CD4-positive, alpha-beta T cell (primary cell): Measurements from ENCODE around the gene VPS45. TPM values are rescaled to one million over a fixed set of nuclear protein-coding genes. Genes with fewer than 3 reads are reported as not detected.
"Not testable (repeated sequence)": the region's sequence is repeated elsewhere in the genome, so short reads cannot be mapped to it uniquely, and the experiment has no call there.

Experiments
- ATAC-seq: fragments of 200-7000 bp; cut with Tn5 transposase; one replicate; pipeline ENCODE4 v1.10.0; 2022; ENCODE audit warnings: mild to moderate bottlenecking; ENCODE audit not compliant: poor library complexity
- CTCF ChIA-PET: fragments of 350-600 bp; sonication (Branson Sonifier 250); formaldehyde crosslinking; loops from one replicate; lab custom pipeline; 2021; ENCODE audit warnings: antibody characterized with exemption, inconsistent platforms; lab: Charles Lee
- POLR2A ChIA-PET: fragments of 350-600 bp; sonication (Branson Sonifier 250); formaldehyde crosslinking; loops from one replicate; lab custom pipeline; 2021; ENCODE audit warnings: antibody characterized with exemption, inconsistent platforms; lab: Charles Lee
- DNase-seq, 14 experiments: peaks; one replicate each; pipeline ENCODE4 v3.0.0-alpha.2; 2013 to 2020; ENCODE audit warnings: mixed read lengths in 2 of 14
- H3K27ac ChIP-seq, 2 donors: one replicate each; pipeline versions ENCODE4 v1.5.1 to v1.7.0; 2013; ENCODE audit warnings: low read length in 2 of 2, low read depth in 1 of 2, mild to moderate bottlenecking in 1 of 2
- H3K27me3 ChIP-seq, 2 experiments: 1 replicate in 1 of 2; 2 replicates in 1 of 2; pipeline versions ENCODE4 v1.6.1 to v1.7.0; 2013; ENCODE audit warnings: low read length in 2 of 2, control low read depth in 1 of 2, mild to moderate bottlenecking in 1 of 2, moderate library complexity in 1 of 2; ENCODE audit not compliant: insufficient read depth in 2 of 2, control insufficient read depth in 1 of 2
- H3K36me3 ChIP-seq: one replicate; pipeline ENCODE4 v1.6.1; 2013; ENCODE audit warnings: low read length, control low read depth; ENCODE audit not compliant: insufficient read depth
- H3K4me1 ChIP-seq: one replicate; pipeline ENCODE4 v1.6.1; 2013; ENCODE audit warnings: low read length, control low read depth; ENCODE audit not compliant: insufficient read depth
- H3K4me3 ChIP-seq: one replicate; pipeline ENCODE4 v1.5.1; 2013; ENCODE audit warnings: mild to moderate bottlenecking, low read length, moderate library complexity
- H3K9me3 ChIP-seq, 2 experiments: 1 replicate in 1 of 2; 2 replicates in 1 of 2; pipeline versions ENCODE4 v1.6.1 to v1.7.0; 2013; ENCODE audit warnings: low read length in 2 of 2, mild to moderate bottlenecking in 2 of 2, control low read depth in 1 of 2, moderate library complexity in 1 of 2; ENCODE audit not compliant: control insufficient read depth in 1 of 2, insufficient read depth in 1 of 2
- H3K27ac Mint-ChIP-seq: one replicate; pipeline ENCODE4 v1.8.0; 2020; ENCODE audit warnings: mixed read lengths
- H3K27me3 Mint-ChIP-seq: one replicate; pipeline ENCODE4 v1.8.0; 2021; ENCODE audit warnings: mixed read lengths
- H3K36me3 Mint-ChIP-seq: one replicate; pipeline ENCODE4 v1.8.0; 2021; ENCODE audit warnings: low read depth, mixed read lengths
- H3K4me1 Mint-ChIP-seq: one replicate; pipeline ENCODE4 v1.8.0; 2021; ENCODE audit warnings: low read depth, mixed read lengths
- H3K4me3 Mint-ChIP-seq: one replicate; pipeline ENCODE4 v1.8.0; 2020; ENCODE audit warnings: mild to moderate bottlenecking, mixed read lengths
- H3K9me3 Mint-ChIP-seq: one replicate; pipeline ENCODE4 v1.8.0; 2020; ENCODE audit warnings: mixed read lengths
- CTCF ChIP-seq: fragments of 200-600 bp; IDR thresholded peaks from one replicate; pipeline ENCODE4 v1.8.0; 2022; ENCODE audit warnings: antibody characterized with exemption, mild to moderate bottlenecking
- intact Hi-C, 2 experiments: fragments of 100-400 bp; cut with DNase I in 1 of 2; cut with micrococcal nuclease in 1 of 2; formaldehyde crosslinking; loops; one replicate each; pipeline versions ENCODE4 v1.15.1 to v1.9.0; 2023 to 2025; cut with DNase I, micrococcal nuclease
- total RNA-seq, 174 experiments: library from RNA in 2 of 174; stranded (reverse) in 2 of 174; gene quantifications; one replicate each; pipeline ENCODE4 v1.2.3 and lab custom pipeline; 2021 to 2026

VPS45 gene
- total RNA-seq, 2 experiments from 2014 or later, result 9.6 to 10.7 TPM

- ChIA-PET CTCF (no interaction called here), POLR2A (no interaction called here)
- no peaks in the 10 kb centered on the region for H3K9me3 Mint-ChIP-seq
- DNase-seq (no peak), ATAC-seq (no peak)
- TF ChIP-seq CTCF, result no peak
- H3K27ac Mint-ChIP-seq, result no peak overlapping the region
- H3K4me1 Mint-ChIP-seq, result no peaks in the 10 kb centered on the region
- H3K9me3 ChIP-seq, result no peaks in the 10 kb centered on the region
- H3K36me3 ChIP-seq, result no peaks in the 10 kb centered on the region
- H3K27me3 Mint-ChIP-seq, result no peaks in the 10 kb centered on the region
- no peak overlapping the region for H3K4me3 Mint-ChIP-seq
- peaks cover 6% of the 10 kb centered on the region for H3K36me3 Mint-ChIP-seq
- no peaks in the 10 kb centered on the region for H3K4me1 ChIP-seq
- no peaks in the 10 kb centered on the region for H3K27me3 ChIP-seq
- intact Hi-C loops, result no loop called here
- H3K4me3 ChIP-seq, result no peak overlapping the region
- no peak overlapping the region for H3K27ac ChIP-seq
Observed at GRCh38 chr1:150132372-150132771, 64.8 kb downstream of the VPS45 start.

- H3K4me1 Mint-ChIP-seq, result no peaks in the 10 kb centered on the region
- no peak overlapping the region for H3K27ac Mint-ChIP-seq
- intact Hi-C loops, result no loop called here
- no peak for TF ChIP-seq CTCF
- ATAC-seq (no peak), DNase-seq (no peak)
- no peak overlapping the region for H3K4me3 Mint-ChIP-seq
- no peak overlapping the region for H3K27ac ChIP-seq
- CTCF ChIA-PET, result no interaction called here
- H3K36me3 Mint-ChIP-seq, result peaks cover 8% of the 10 kb centered on the region
- H3K27me3 Mint-ChIP-seq, result no peaks in the 10 kb centered on the region
- H3K4me1 ChIP-seq, result no peaks in the 10 kb centered on the region
- no peak overlapping the region for H3K4me3 ChIP-seq
- H3K36me3 ChIP-seq, result no peaks in the 10 kb centered on the region
- no peaks in the 10 kb centered on the region for H3K27me3 ChIP-seq
- H3K9me3 ChIP-seq, result no peaks in the 10 kb centered on the region
- POLR2A ChIA-PET, result interaction anchor here (0.8 to 1.2 kb wide), 2 partner anchors 15 to 40 kb away, joined by 3 read pairs; partner anchors contain the start of gene PLEKHO1
- no peaks in the 10 kb centered on the region for H3K9me3 Mint-ChIP-seq
Observed at GRCh38 chr1:150134537-150134936, 67.0 kb downstream of the VPS45 start.

DNA sequence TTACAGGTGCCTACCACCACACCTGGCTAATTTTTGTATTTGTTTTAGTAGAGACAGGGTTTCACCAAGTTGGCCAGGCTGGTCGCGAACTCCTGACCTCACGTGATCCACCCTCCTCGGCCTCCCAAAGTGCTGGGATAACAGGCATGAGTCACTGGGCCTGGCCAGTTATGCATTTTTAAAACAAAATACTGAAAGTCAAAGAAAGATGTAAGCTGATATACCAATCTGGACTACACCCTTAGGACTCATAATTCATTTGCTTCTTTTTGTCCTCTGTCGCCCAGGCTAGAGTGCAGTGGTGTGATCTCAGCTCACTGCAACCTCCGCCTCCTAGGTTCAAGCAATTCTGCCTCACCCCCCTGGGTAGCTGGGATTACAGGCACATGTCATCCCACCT is 67.8 kb downstream of the VPS45 start:
- DNase-seq, H3K4me3 Mint-ChIP-seq, intact Hi-C loops, H3K36me3 Mint-ChIP-seq, H3K4me3 ChIP-seq, H3K9me3 Mint-ChIP-seq, ATAC-seq, CTCF ChIA-PET, H3K4me1 Mint-ChIP-seq, H3K27ac ChIP-seq, H3K9me3 ChIP-seq, H3K27ac Mint-ChIP-seq, H3K27me3 ChIP-seq, H3K4me1 ChIP-seq, H3K27me3 Mint-ChIP-seq, H3K36me3 ChIP-seq: not testable (repeated sequence)
- POLR2A ChIA-PET, result interaction anchor here (0.6 kb wide), 1 partner anchor 9 kb away, joined by 3 read pairs; no protein-coding TSS in a partner anchor

- CTCF ChIA-PET, result no interaction called here
Observed at GRCh38 chr1:150138044-150138443, 70.5 kb downstream of the VPS45 start.

More at GRCh38 chr1:150138044-150138443, 70.5 kb downstream of the VPS45 start:
- H3K36me3 Mint-ChIP-seq, result peaks cover 4% of the 10 kb centered on the region
- H3K4me3 Mint-ChIP-seq, result no peak overlapping the region
- H3K27me3 Mint-ChIP-seq, result no peaks in the 10 kb centered on the region
- no peaks in the 10 kb centered on the region for H3K4me1 Mint-ChIP-seq
- Histone ChIP-seq H3K4me3 (no peak overlapping the region), H3K9me3 (no peaks in the 10 kb centered on the region), H3K4me1 (no peaks in the 10 kb centered on the region), H3K36me3 (no peaks in the 10 kb centered on the region), H3K27me3 (no peaks in the 10 kb centered on the region), H3K27ac (no peak overlapping the region)
- no peak overlapping the region for H3K27ac Mint-ChIP-seq
- no peaks in the 10 kb centered on the region for H3K9me3 Mint-ChIP-seq
- POLR2A ChIA-PET, result interaction anchor here (1.6 kb wide), 1 partner anchor 12 kb away, joined by 4 read pairs; the partner anchor contains the start of gene PLEKHO1
- intact Hi-C loops, result no loop called here
- no peak for DNase-seq
- TF ChIP-seq CTCF, result no peak
- ATAC-seq, result no peak
